GM13977 (cell line): Measurements from ENCODE around the gene ZNF296.

Experiments
- DNase-seq: peaks from one replicate; pipeline ENCODE4 v3.0.0; 2012; ENCODE audit warnings: low spot score
- in situ Hi-C: fragments of 300-500 bp; cut with MboI; formaldehyde crosslinking; loops from one replicate; pipeline ENCODE4 v1.12.0; 2022; ENCODE audit warnings: low sequenced_read_pairs, low pct_unique_long_range_greater_than_20kb, mixed read lengths, inconsistent platforms; ENCODE audit not compliant: unreplicated experiment
- TF ChIP-seq, protein P1 (sequence below): IDR thresholded peaks from 2 replicates; pipeline ENCODE4 v1.5.1; 2012; ENCODE audit warnings: mild to moderate bottlenecking, control low read depth; ENCODE audit not compliant: insufficient read depth; ENCODE audit errors: extremely low read depth, missing control alignments

The ZNF296 gene

DNA sequence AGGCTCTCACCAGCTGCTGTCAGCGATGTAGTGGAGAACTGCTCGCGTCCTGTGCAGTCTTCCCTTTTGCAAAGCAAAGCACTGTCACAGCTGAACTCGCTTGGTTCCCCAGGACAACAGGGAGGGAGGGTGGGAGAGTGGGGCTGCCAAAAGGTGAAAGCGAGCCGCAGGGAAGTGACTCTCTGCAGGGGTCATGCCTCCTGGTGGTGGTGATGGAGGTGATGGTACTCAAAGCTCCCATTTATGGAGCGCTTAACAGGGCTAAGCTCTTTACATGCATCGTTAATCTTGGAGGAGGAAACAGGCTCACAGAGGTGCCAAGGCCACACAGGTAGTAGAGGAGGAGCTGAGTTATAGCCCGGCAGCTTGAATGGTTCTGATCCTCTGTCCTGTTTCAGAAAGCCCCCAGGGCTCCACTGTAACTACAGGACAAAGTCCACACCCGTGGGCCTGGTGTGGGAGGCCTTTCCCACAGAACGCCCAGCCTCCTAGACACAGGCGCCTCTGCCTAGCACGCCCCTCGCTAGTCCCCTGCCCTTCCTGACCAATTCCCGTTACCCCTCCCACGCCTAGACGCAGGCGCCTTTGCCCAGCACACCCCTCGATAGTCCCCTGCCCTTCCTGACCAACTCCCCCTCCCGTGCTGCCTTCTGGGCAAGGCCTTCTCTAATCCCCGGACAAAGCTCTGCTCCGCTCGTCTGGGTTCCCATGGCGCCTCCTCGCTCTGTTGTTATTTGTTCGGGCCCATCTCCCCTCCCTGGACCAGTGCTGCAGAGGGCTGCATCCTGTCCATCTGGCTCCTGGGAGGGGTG lies 27.4 kb upstream of the ZNF296 start:
- no peak for DNase-seq
- in situ Hi-C loops, result no loop called here
- TF ChIP-seq, protein P1, sequence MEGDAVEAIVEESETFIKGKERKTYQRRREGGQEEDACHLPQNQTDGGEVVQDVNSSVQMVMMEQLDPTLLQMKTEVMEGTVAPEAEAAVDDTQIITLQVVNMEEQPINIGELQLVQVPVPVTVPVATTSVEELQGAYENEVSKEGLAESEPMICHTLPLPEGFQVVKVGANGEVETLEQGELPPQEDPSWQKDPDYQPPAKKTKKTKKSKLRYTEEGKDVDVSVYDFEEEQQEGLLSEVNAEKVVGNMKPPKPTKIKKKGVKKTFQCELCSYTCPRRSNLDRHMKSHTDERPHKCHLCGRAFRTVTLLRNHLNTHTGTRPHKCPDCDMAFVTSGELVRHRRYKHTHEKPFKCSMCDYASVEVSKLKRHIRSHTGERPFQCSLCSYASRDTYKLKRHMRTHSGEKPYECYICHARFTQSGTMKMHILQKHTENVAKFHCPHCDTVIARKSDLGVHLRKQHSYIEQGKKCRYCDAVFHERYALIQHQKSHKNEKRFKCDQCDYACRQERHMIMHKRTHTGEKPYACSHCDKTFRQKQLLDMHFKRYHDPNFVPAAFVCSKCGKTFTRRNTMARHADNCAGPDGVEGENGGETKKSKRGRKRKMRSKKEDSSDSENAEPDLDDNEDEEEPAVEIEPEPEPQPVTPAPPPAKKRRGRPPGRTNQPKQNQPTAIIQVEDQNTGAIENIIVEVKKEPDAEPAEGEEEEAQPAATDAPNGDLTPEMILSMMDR, result no peak

DNA sequence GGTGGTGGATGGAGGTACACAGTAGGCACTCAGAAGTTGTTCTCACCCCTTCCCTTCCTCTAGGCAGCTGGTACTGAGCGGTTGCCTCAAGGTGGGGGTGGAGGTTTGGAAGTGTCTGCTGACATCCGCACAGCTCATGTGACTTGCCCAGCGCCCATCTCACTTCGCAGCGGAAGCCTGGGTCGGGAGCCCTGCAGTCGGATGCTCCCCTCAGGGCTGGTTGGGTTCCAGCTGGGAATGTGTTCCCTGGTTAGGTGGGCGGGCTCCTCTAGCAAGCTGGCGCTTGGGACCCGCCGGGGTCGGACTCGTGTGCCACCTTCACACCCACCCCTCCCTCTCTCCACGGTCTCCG lies 26.9 kb upstream of the ZNF296 start:
- no peak for DNase-seq
- in situ Hi-C loops, result no loop called here
- TF ChIP-seq, protein P1, result no peak

DNA sequence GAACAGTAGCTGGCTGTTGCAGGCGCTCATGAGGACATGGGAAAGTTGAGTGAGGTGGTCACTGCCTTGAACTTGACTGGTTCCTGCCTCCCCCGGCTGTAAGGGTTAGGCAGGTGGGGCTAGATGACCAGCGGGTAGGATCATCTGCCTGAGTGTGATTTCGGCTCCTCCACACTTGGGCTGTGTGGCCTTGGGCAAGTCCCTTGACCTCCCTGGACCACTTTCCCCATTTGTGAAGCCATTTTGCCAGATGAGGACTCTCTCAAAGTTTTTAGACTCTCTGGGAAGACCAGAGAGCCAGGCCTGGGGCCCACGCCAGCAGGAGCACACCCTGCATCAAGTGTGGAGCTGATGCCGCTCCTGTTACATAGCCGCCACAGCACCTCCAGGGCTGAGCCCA lies 26.2 kb upstream of the ZNF296 start:
- no peak for DNase-seq
- TF ChIP-seq, protein P1, result no peak
- in situ Hi-C loops, result no loop called here

DNA sequence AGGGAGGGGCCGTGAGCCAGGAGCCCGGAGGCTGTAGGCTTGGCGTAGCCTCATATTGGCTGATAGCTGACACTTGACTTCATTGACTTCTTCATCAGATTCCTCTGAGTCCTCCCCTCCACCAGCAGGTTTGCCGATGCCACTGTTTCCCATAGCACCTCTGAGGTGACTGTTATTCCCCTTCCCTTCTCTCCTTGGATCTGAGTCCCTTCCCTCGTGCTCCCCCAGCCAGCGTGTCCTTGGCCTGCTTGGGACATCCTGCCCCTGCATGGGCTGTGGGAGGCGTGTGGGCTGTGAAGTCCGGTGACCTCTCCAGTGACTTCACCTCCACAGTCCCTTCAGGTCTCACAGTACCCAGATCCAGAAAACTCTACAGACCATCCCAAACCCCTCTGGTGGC lies 25.5 kb upstream of the ZNF296 start:
- in situ Hi-C loops, result no loop called here
- DNase-seq, result no peak
- TF ChIP-seq, protein P1, result no peak

DNA sequence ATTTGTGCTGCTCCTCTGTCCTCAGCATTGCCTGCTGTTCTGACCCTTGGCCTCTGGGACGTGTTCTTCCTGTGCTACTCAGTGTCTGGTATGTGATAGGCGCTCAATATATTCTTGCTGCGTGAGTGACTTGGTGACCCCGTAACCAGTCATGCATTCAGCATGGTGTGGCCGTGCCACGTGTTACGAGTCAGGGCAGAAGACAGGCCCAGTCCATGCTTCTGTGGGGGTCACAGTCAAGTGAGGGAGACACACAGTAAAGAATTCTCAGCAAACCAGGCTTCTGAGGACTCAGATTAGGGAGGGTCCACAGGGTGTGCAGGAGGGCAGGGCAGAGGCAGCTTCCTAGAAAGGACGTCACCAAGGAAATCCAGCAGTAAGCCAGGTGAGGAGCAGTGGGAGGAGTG lies 24.6 kb upstream of the ZNF296 start:
- TF ChIP-seq, protein P1, result no peak
- no peak for DNase-seq
- in situ Hi-C loops, result no loop called here

DNA sequence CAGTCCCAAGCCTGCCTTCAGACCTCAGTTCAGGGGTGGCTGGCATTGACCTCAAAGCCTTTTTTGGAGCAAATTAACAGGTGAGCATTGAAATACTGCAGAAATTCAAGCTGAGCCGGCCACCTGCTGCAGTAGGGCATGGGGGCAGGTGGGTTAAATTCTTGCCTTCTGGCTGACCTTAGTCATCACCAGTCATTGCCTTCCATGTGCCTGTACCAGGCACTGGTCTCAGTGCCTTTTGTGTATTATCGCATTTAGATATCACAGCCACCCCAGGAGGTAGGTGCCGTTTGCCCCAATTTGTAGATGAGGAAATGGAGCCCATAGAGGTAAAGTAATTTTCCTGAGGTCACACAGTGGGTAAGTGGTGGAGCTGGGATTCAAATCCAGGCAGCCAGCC lies 23.9 kb upstream of the ZNF296 start:
- in situ Hi-C loops, result no loop called here
- TF ChIP-seq, protein P1, result no peak
- DNase-seq, result no peak
